DOHH2 (cell line): ENCODE measurements around the gene PLXNA1.

Source experiments
- EZH2phosphoT487 ChIP-seq: fragments of 200-600 bp; sonication (generic); IDR thresholded peaks from 2 replicates; pipeline ENCODE4 v1.6.1; 2017; ENCODE audit warnings: borderline replicate concordance, mild to moderate bottlenecking, antibody characterized with exemption, low read length, moderate library complexity, mixed read lengths
- TF ChIP-seq, protein P1 (sequence below): fragments of 200-600 bp; sonication (generic); IDR thresholded peaks from one replicate; pipeline ENCODE4 v1.5.1; 2014; ENCODE audit warnings: antibody characterized with exemption, mild to moderate bottlenecking, low read depth, low read length; ENCODE audit not compliant: poor library complexity, severe bottlenecking

DNA sequence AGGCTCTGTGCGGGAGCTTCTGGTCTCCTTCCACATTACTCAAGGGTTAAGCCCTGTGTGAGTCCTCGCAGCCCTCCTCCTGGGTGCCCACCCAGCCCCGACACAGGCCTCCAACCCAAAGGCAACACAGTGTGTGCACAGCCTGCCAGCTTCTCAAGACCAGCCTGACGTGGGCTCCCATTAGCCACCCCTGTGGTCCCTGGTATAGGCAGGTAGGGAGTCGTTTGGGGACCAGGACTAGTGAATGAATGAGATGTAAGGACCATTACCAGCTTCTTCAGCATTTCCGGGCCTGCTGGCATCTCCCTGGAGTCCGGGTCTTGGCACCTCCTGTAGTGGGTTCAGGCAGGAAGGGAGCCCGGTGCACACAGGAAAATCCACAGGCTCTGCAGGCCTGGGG lies 20.2 kb upstream of the PLXNA1 start:
- TF ChIP-seq, protein P1, sequence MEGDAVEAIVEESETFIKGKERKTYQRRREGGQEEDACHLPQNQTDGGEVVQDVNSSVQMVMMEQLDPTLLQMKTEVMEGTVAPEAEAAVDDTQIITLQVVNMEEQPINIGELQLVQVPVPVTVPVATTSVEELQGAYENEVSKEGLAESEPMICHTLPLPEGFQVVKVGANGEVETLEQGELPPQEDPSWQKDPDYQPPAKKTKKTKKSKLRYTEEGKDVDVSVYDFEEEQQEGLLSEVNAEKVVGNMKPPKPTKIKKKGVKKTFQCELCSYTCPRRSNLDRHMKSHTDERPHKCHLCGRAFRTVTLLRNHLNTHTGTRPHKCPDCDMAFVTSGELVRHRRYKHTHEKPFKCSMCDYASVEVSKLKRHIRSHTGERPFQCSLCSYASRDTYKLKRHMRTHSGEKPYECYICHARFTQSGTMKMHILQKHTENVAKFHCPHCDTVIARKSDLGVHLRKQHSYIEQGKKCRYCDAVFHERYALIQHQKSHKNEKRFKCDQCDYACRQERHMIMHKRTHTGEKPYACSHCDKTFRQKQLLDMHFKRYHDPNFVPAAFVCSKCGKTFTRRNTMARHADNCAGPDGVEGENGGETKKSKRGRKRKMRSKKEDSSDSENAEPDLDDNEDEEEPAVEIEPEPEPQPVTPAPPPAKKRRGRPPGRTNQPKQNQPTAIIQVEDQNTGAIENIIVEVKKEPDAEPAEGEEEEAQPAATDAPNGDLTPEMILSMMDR, result no peak
- no peak for TF ChIP-seq EZH2phosphoT487
